Large intestine (tissue), 3 donors: ENCODE data around the gene U2AF2. TPM values are rescaled to one million over a fixed set of nuclear protein-coding genes. Genes with fewer than 3 reads are reported as not detected.
A peak's percentile ranks its signal among the peaks of the same experiment; 100 is the strongest.

Experiments used
- DNase-seq, 2 donors: peaks; one replicate each; pipeline versions ENCODE4 v3.0.0 to v3.0.0-alpha.2; 2013
- H3K27ac ChIP-seq: one replicate; pipeline ENCODE4 v1.5.1; 2013; ENCODE audit warnings: low read length
- H3K27me3 ChIP-seq: 2 replicates; pipeline ENCODE4 v1.6.1; 2013; ENCODE audit warnings: low read length; ENCODE audit not compliant: control insufficient read depth, insufficient read depth
- H3K36me3 ChIP-seq: 2 replicates; pipeline ENCODE4 v1.6.1; 2013; ENCODE audit warnings: low read length; ENCODE audit not compliant: control insufficient read depth, insufficient read depth
- H3K4me1 ChIP-seq: one replicate; pipeline ENCODE4 v1.6.1; 2013; ENCODE audit warnings: low read length; ENCODE audit not compliant: control insufficient read depth, insufficient read depth
- H3K4me3 ChIP-seq: one replicate; pipeline ENCODE4 v1.5.1; 2013; ENCODE audit warnings: low read length
- H3K9me3 ChIP-seq: one replicate; pipeline ENCODE4 v1.6.1; 2013; ENCODE audit warnings: mild to moderate bottlenecking, low read depth, low read length, moderate library complexity; ENCODE audit not compliant: control insufficient read depth
- WGBS: methylation state at CpG from one replicate; pipeline ENCODE4 v1.1.5; 2013; ENCODE audit warnings: low lambda C conversion rate; ENCODE audit not compliant: insufficient coverage; 5-methylcytosine and 5-hydroxymethylcytosine counted together
- polyA plus RNA-seq: library from polyadenylated mRNA; unstranded; fragments of 120-200 nt; gene quantifications from one replicate; pipeline ENCODE4 v1.2.1, GENCODE V29; 2013

Gene U2AF2
- polyA plus RNA-seq, 1 donor: 167 TPM

DNA sequence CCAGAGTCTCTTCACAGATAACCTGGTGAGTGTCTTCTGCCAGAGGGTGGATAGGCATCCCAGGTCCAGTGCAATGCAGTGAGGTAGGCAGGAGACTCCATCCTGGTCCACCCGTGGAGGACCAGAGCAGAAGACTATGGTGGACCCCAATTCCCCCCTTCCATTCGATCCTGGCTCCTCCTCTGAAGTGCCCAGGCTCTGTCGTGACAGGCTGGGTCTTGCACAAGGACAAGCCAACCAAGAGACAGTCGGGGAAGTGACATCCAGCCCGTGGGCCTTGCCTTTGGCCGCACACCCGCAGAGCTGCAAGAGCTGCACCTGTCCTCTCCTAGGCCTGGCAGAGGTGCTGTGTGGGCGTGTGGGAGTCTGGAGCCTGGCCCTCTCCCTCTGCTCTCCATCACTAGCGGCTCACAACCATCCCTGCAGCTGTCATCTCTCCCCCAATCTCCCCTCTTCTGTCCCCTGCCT, 33.6 kb upstream of the U2AF2 start:
- peak in 1 of 2 donors; percentile 2 for DNase-seq
- Histone ChIP-seq H3K27me3 (no peaks in the 10 kb centered on the region), H3K4me1 (peaks cover 14% of the 10 kb centered on the region), H3K36me3 (peaks cover 31% of the 10 kb centered on the region), H3K4me3 (no peak overlapping the region), H3K9me3 (no peaks in the 10 kb centered on the region), H3K27ac (no peak overlapping the region)
- WGBS: no CpG with 5 or more reads among the region's 9 CpGs

DNA sequence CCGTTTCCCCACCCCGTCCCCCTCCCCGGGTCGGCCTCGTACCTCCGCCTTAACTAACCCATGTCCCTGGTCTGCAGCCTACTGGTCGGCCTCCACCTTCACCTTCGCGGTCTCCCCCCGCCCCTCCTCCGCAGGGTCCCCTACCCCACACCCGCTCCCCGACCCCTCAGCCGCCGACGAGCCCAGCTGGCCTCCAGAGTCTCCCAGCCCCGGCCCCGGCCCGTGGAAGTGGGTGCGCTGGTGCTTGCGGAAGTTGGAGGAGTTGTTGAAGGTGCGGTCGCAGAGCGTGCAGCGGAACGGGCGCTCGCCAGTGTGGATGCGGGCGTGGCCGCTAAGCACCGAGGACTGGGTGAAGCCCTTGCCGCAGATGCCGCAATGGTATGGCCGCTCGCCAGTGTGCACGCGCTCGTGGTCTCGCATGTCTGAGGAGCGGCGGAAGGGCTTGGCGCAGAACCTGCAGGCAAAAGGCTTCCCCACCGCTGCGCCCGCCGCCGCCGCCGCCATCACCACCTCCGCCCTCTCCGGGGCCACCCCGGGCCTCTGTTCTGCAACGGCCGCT, 33.1 kb upstream of the U2AF2 start:
- H3K4me3 ChIP-seq: no peak overlapping the region
- no peaks in the 10 kb centered on the region for H3K9me3 ChIP-seq
- peaks cover 27% of the 10 kb centered on the region for H3K36me3 ChIP-seq
- H3K27me3 ChIP-seq: no peaks in the 10 kb centered on the region
- peaks cover 14% of the 10 kb centered on the region for H3K4me1 ChIP-seq
- WGBS: 100% methylated on average over 4 of the region's 55 CpGs
- no peak overlapping the region for H3K27ac ChIP-seq
- no peak for DNase-seq

DNA sequence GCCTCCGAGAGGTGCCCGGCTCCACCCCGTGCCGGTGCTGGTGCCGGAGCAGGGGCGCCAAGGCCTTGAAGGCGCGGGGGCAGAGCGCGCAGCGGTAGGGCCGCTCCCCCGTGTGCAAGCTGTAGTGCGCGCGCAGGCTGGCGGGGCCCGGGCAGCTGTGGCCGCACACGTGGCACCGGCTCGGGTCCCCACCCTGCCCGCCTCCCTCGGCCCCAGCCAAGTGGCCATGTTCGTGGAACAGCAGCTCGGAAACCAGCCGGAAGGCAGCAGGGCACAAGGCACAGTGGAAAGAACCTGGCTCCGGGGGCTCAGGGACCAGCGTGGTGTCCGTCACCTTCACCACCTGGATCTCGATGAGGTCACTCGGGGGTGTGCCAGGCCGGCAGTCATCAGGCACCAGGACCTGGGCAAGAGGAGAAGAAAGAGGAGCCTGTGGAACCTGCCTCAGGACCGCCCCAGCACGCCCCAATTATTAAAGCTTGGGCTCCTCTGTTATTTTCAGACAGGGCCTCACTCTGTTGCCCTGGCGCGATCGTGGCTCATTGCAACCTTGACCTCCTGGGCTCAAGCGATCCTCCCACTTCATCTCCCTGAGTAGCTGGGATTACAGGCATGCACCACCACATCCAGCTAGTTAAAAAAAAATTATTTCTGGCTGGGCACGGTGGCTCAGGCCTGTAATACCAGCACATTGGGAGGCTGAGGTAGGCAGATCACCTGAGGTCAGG, 32.4 kb upstream of the U2AF2 start:
- H3K4me3 ChIP-seq: no peak overlapping the region
- H3K9me3 ChIP-seq: no peaks in the 10 kb centered on the region
- peaks cover 14% of the 10 kb centered on the region for H3K4me1 ChIP-seq
- no peak for DNase-seq
- H3K27ac ChIP-seq: no peak overlapping the region
- peaks cover 21% of the 10 kb centered on the region for H3K36me3 ChIP-seq
- WGBS: no CpG with 5 or more reads among the region's 40 CpGs
- H3K27me3 ChIP-seq: no peaks in the 10 kb centered on the region

DNA sequence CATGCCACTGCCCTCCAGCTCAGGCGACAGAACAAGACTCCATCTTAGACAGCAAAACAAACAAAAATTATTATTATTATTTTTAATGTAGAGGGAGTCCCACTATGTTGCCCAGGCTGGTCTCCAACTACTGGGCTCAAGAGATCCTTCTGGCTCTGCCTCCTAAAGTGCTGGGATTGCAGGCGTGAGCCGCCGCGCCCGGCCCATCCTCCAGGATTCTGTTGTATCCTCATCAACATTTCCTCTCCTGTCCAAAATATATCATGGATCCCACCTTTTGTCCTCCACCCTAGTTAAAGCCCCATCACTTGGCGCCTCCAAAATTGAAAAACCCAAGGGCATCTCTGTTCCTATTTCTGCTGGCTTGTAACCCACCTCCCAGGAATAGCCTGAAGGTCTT, 31.7 kb upstream of the U2AF2 start:
- H3K9me3 ChIP-seq: no peaks in the 10 kb centered on the region
- no peak for DNase-seq
- no peak overlapping the region for H3K27ac ChIP-seq
- H3K27me3 ChIP-seq: no peaks in the 10 kb centered on the region
- WGBS: no CpG with 5 or more reads among the region's 7 CpGs
- peaks cover 18% of the 10 kb centered on the region for H3K36me3 ChIP-seq
- H3K4me3 ChIP-seq: no peak overlapping the region
- peaks cover 14% of the 10 kb centered on the region for H3K4me1 ChIP-seq

DNA sequence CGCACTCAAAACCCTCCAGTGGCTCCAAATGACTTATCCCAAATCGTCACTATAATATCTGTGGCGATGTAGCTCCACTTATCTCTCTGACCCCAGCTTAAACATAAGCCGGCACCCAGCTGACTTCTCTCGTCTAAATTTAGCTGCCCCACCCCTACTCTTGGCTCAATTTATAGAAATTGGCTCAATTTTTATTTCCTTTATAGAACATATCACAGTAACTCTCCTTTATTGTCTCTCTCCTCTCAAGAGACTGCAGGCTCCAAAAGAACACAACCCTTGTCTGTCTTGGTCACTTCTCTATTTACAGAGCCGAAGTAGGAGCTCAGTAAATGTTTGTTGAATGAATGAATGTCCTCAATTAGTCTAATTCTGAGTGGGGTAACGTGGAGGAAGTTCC, 31.3 kb upstream of the U2AF2 start:
- H3K4me1 ChIP-seq: peaks cover 14% of the 10 kb centered on the region
- peak overlapping the region; percentile 33 for H3K4me3 ChIP-seq
- peak in 1 of 2 donors; percentile 2 for DNase-seq
- H3K9me3 ChIP-seq: no peaks in the 10 kb centered on the region
- 67% methylated on average over 1 of the region's 7 CpGs for WGBS
- peak overlapping the region; percentile 27 for H3K27ac ChIP-seq
- H3K27me3 ChIP-seq: no peaks in the 10 kb centered on the region
- H3K36me3 ChIP-seq: peaks cover 18% of the 10 kb centered on the region

DNA sequence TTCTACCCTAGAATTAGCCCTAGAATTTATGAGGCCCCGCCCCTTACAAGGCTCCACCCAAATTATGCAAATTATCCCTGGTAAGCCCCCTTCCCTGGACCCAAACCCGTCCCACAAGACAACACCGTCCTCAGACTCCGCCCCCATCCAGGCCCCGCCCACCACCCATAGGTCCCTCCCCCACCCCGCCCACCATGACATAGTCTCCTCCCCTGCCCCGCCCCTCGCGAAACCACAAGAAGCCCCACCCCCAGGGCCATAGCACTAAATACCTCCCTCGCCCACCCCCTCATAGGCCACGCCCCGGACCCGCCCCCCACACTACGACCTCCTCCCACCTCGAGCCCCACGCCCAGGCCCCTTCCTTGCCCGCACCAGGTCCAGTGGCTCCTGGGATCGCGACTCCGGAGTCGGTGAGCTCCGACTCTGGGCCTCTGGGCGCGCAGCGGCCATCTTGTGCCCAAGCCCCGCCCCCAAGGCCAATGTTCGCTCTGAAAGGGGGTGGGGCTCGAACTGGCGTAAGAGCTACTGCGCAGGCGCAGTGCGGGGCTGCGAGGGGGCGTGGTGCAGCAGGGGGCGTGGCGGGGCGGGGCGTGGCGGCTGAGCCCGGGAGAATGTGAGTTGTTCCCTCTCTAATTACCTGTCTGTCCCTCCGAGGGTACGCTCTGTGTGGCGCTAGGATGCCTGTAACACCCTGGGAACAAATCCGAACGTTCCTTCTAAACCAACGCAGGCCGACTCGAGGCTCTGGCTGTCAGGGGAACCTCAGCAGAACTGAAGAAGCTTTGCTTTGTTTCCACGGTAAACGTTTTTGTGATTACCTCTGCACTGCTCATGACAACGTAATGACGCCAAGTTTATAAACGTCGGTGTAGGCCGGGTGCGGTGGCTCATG, 30.5 kb upstream of the U2AF2 start, which contains the start of gene ZNF784:
Gene ZNF784 (minus strand): TSS at position 458 of the 895 bp plus-strand sequence. CDS start 5 bp downstream, at position 453.
- H3K27ac ChIP-seq: peak within 1 kb of the TSS; percentile 96
- peaks cover 18% of the 10 kb centered on the region for H3K36me3 ChIP-seq
- no CpG with 5 or more reads among the region's 56 CpGs for WGBS
- peak; percentile 93 to 95 for DNase-seq
- peak within 1 kb of the TSS; percentile 75 for H3K4me3 ChIP-seq
- no peaks in the 10 kb centered on the region for H3K27me3 ChIP-seq
- peaks cover 14% of the 10 kb centered on the region for H3K4me1 ChIP-seq
- H3K9me3 ChIP-seq: no peaks in the 10 kb centered on the region

DNA sequence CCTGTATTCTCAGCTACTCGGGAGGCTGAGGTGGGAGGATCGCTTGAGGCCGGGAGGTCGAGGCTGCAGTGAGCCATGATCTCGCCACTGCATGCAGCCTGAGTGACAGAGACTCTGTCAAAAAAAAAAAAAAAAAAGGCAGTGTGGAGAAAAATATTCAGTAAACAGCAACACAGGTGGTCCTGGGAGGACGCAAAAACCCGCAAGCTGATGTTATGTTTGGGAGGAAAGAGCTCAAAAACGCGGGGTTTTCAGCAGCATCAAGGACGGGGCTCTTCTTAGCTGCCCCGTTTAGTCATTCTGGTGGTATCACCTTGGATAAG, 29.9 kb upstream of the U2AF2 start:
- WGBS: no CpG with 5 or more reads among the region's 11 CpGs
- H3K9me3 ChIP-seq: no peaks in the 10 kb centered on the region
- H3K27me3 ChIP-seq: no peaks in the 10 kb centered on the region
- H3K36me3 ChIP-seq: peaks cover 18% of the 10 kb centered on the region
- peak overlapping the region; percentile 75 for H3K4me3 ChIP-seq
- peak overlapping the region; percentile 96 for H3K27ac ChIP-seq
- H3K4me1 ChIP-seq: peaks cover 14% of the 10 kb centered on the region
- no peak for DNase-seq

DNA sequence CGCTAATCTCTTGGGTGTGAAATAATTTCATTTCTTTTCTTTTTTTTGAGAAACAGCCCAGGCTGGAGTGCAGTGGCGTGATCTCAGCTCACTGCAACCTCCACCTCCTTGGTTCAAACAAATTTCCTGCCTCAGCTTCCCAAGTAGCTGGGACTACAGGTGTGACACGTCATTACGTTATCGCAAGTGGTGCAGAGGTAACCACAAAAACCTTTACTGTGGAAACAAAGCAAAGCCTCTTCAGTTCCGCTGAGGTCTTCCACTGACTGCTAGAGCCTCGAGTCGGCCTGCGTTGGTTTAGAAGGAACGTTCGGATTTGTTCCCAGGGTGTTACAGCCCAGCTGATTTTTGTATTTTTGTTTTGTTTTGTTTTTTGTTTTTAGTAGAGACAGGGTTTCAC, 28.5 kb upstream of the U2AF2 start:
- no CpG with 5 or more reads among the region's 11 CpGs for WGBS
- DNase-seq: no peak
- H3K27ac ChIP-seq: no peak overlapping the region

DNA sequence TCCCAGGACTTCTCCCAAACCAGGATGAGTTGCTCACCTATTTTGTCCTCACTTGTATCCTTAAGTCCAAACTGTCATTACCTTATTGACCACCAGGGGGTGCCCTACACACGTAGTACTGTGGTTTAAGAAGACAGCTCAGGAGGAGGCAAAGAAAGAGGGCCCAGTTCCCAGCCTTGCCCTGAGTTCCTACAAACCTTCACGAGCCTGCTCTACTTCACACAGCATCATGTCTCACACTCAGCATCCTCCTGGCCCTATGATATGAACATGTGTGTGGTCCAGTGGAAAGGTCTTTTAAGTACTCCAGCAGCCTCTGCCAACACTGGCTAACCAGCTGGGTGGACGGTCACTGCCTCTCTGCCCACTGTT, 22.4 kb upstream of the U2AF2 start:
- no CpG with 5 or more reads among the region's 3 CpGs for WGBS

More for the DNA sequence above, 28.5 kb upstream of the U2AF2 start:
- peaks cover 6% of the 10 kb centered on the region for H3K36me3 ChIP-seq
- no peak overlapping the region for H3K4me3 ChIP-seq
- H3K4me1 ChIP-seq: peaks cover 14% of the 10 kb centered on the region
- H3K27me3 ChIP-seq: no peaks in the 10 kb centered on the region
- H3K9me3 ChIP-seq: no peaks in the 10 kb centered on the region

DNA sequence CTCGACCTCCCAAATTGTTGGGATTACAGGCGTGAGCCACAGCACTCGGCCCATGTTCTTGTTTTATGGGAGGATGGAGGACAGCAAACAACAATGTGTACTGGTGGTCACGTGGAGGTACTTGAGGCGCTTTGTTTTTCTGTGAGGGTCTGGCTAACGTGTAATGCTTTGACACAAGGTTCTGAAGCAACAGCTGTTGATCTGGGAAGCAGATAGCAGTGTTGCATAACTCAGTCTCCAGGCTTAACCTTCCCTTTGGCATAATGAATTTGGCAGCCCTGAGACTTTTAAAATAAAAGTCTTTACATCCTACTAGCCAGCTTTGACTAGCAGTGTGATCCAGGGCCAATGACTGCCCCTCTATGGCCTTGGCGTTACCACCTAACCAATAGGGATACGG, 21.0 kb upstream of the U2AF2 start:
- no peaks in the 10 kb centered on the region for H3K27me3 ChIP-seq
- no peaks in the 10 kb centered on the region for H3K9me3 ChIP-seq
- H3K27ac ChIP-seq: no peak overlapping the region
- no peak overlapping the region for H3K4me3 ChIP-seq
- peaks cover 11% of the 10 kb centered on the region for H3K4me1 ChIP-seq
- WGBS: no CpG with 5 or more reads among the region's 8 CpGs
- peak in 1 of 2 donors; percentile 1 for DNase-seq
- H3K36me3 ChIP-seq: peaks cover 4% of the 10 kb centered on the region

More for the DNA sequence above, 22.4 kb upstream of the U2AF2 start:
- Histone ChIP-seq H3K27ac (no peak overlapping the region), H3K4me1 (peaks cover 11% of the 10 kb centered on the region), H3K27me3 (no peaks in the 10 kb centered on the region), H3K4me3 (no peak overlapping the region), H3K36me3 (no peaks in the 10 kb centered on the region), H3K9me3 (no peaks in the 10 kb centered on the region)
- DNase-seq: peak; percentile 86 to 93
